GM08714 (cell line): Measurements from ENCODE around the gene DCT.

Source experiments
- H3K4me3 ChIP-seq: fragments of 200-500 bp; sonication (Bioruptor generic); 2 replicates; pipeline ENCODE4 v1.5.1; 2014; ENCODE audit warnings: mild to moderate bottlenecking, low read length, inconsistent platforms
- ZNF274 ChIP-seq: IDR thresholded peaks from 2 replicates; pipeline ENCODE4 v1.6.1; 2012; ENCODE audit warnings: mild to moderate bottlenecking, low read depth, low read length

Gene DCT

GRCh38 chr13:94480672-94481145, 1.2 kb upstream of the DCT start:
- no peak for TF ChIP-seq ZNF274
- no peak overlapping the region for H3K4me3 ChIP-seq

GRCh38 chr13:94478913-94479312, 569 bp downstream of the DCT start:
- TF ChIP-seq ZNF274 = no peak

GRCh38 chr13:94470126-94470525, 9.4 kb downstream of the DCT start:
- H3K4me3 ChIP-seq = no peak overlapping the region
- no peak for TF ChIP-seq ZNF274

More at GRCh38 chr13:94478913-94479312, 569 bp downstream of the DCT start:
- no peak overlapping the region for H3K4me3 ChIP-seq

- no peak overlapping the region for H3K4me3 ChIP-seq
- TF ChIP-seq ZNF274 = no peak
Measured at GRCh38 chr13:94464771-94465170, 14.7 kb downstream of the DCT start.

GRCh38 chr13:94462670-94463069, 16.8 kb downstream of the DCT start:
- TF ChIP-seq ZNF274 = no peak
- no peak overlapping the region for H3K4me3 ChIP-seq

- H3K4me3 ChIP-seq = no peak overlapping the region
- TF ChIP-seq ZNF274 = no peak
Measured at GRCh38 chr13:94459116-94459515, 20.4 kb downstream of the DCT start.

GRCh38 chr13:94455414-94455813, 24.1 kb downstream of the DCT start:
- H3K4me3 ChIP-seq = no peak overlapping the region
- no peak for TF ChIP-seq ZNF274

- H3K4me3 ChIP-seq = no peak overlapping the region
Measured at GRCh38 chr13:94454906-94455305, 24.6 kb downstream of the DCT start.

GRCh38 chr13:94454334-94454733, 25.1 kb downstream of the DCT start:
- H3K4me3 ChIP-seq = no peak overlapping the region
- no peak for TF ChIP-seq ZNF274

More at GRCh38 chr13:94454906-94455305, 24.6 kb downstream of the DCT start:
- TF ChIP-seq ZNF274 = no peak

- H3K4me3 ChIP-seq = no peak overlapping the region
- TF ChIP-seq ZNF274 = no peak
Measured at GRCh38 chr13:94444826-94445225, 34.7 kb downstream of the DCT start.

GRCh38 chr13:94435604-94436226, 43.8 kb downstream of the DCT start:
- no peak overlapping the region for H3K4me3 ChIP-seq
- TF ChIP-seq ZNF274 = no peak

GRCh38 chr13:94433055-94433961, 46.2 kb downstream of the DCT start:
- H3K4me3 ChIP-seq = no peak overlapping the region
- no peak for TF ChIP-seq ZNF274

- H3K4me3 ChIP-seq = no peak overlapping the region
- TF ChIP-seq ZNF274 = no peak
Measured at GRCh38 chr13:94431987-94432386, 47.5 kb downstream of the DCT start.

GRCh38 chr13:94431574-94431973, 47.9 kb downstream of the DCT start:
- no peak for TF ChIP-seq ZNF274
- H3K4me3 ChIP-seq = no peak overlapping the region
